HCT116 (cell line): ENCODE results near the gene PVR. TPM values are rescaled to one million over a fixed set of nuclear protein-coding genes. Genes with fewer than 3 reads are reported as not detected.

Experiments
- ATAC-seq: fragments of 200-7000 bp; cut with Tn5 transposase; 2 replicates; pipeline ENCODE4 v1.9.1; 2020; ENCODE audit warnings: mild to moderate bottlenecking, moderate library complexity
- BruUV-seq: library from RNA; stranded (reverse); fragments of 400-500 nt; replicated peaks from 2 replicates; lab custom pipeline; 2021; lab: Mats Ljungman, UMichigan
- CTCF ChIA-PET: fragments of 300-600 bp; sonication (Branson Sonifier 250); formaldehyde crosslinking; loops from one replicate; lab custom pipeline; 2021; ENCODE audit warnings: antibody characterized with exemption; lab: Charles Lee
- POLR2A ChIA-PET: fragments of 300-600, 350-600 bp; sonication (Branson Sonifier 250); formaldehyde crosslinking; loops from one replicate; lab custom pipeline; 2021; ENCODE audit warnings: antibody characterized with exemption; lab: Charles Lee
- RAD21 ChIA-PET, 2 experiments: fragments of 300-600 bp; sonication (Branson Sonifier 250); formaldehyde crosslinking; loops; one replicate each; lab custom pipeline; 2023; ENCODE audit warnings: low total read pairs in 2 of 2; ENCODE audit not compliant: uncharacterized antibody in 2 of 2, unreplicated experiment in 2 of 2, low non-redundant PET in 1 of 2; lab: Charles Lee
- DNase-seq: peaks from one replicate; pipeline ENCODE4 v3.0.0-alpha.2; 2010; ENCODE audit warnings: low read depth, low spot score
- H2AFZ ChIP-seq: fragments of 200-600 bp; shearing (Covaris generic), sonication (generic); 2 replicates; pipeline ENCODE4 v1.6.1; 2017; ENCODE audit warnings: low read depth, mixed run types, mixed read lengths, antibody characterized with exemption, low read length; ENCODE audit not compliant: poor library complexity, severe bottlenecking
- H3K27ac ChIP-seq: 2 replicates; pipeline ENCODE4 v1.5.1; 2012; ENCODE audit warnings: low read depth, low read length
- H3K27me3 ChIP-seq: fragments of 200-600 bp; sonication (generic); 2 replicates; pipeline ENCODE4 v1.6.1; 2016; ENCODE audit warnings: mixed run types, low read length, mixed read lengths; ENCODE audit not compliant: insufficient read depth
- H3K36me3 ChIP-seq, 2 experiments: fragments of 200-500 bp in 1 of 2; fragments of 200-600 bp in 1 of 2; sonication (Bioruptor generic) in 1 of 2; sonication (generic) in 1 of 2; 2 replicates each; pipeline versions ENCODE4 v1.5.1 to v1.6.1; 2014 to 2016; ENCODE audit warnings: low read length in 2 of 2, inconsistent platforms in 1 of 2, mixed read lengths in 1 of 2, mixed run types in 1 of 2; ENCODE audit not compliant: insufficient read depth in 2 of 2, control insufficient read depth in 1 of 2
- H3K4me1 ChIP-seq, 2 experiments: fragments of 200-600 bp in 1 of 2; sonication (generic) in 1 of 2; 2 replicates each; pipeline versions ENCODE4 v1.5.1 to v1.6.1; 2012 to 2017; ENCODE audit warnings: low read length in 2 of 2, inconsistent platforms in 1 of 2, mild to moderate bottlenecking in 1 of 2, mixed read lengths in 1 of 2, mixed run types in 1 of 2, moderate library complexity in 1 of 2; ENCODE audit not compliant: insufficient read depth in 2 of 2, control insufficient read depth in 1 of 2
- H3K4me2 ChIP-seq: fragments of 200-600 bp; sonication (generic); 2 replicates; pipeline ENCODE4 v1.6.1; 2017; ENCODE audit warnings: mixed run types, low read length, mixed read lengths
- H3K4me3 ChIP-seq, 2 experiments: fragments of 200-600 bp in 1 of 2; sonication (generic) in 1 of 2; replicated peaks in 1 of 2; 2 replicates each; pipeline ENCODE4 v1.5.1; 2011 to 2016; ENCODE audit warnings: low read length in 2 of 2, control low read depth in 1 of 2, low read depth in 1 of 2, mild to moderate bottlenecking in 1 of 2, mixed read lengths in 1 of 2, mixed run types in 1 of 2
- H3K79me2 ChIP-seq: fragments of 200-600 bp; sonication (generic); 2 replicates; pipeline ENCODE4 v1.6.1; 2017; ENCODE audit warnings: mild to moderate bottlenecking, mixed run types, low read length, moderate library complexity, mixed read lengths; ENCODE audit not compliant: insufficient read depth
- H3K9ac ChIP-seq: fragments of 200-600 bp; sonication (generic); 2 replicates; pipeline ENCODE4 v1.6.1; 2016; ENCODE audit warnings: low read length, mixed read lengths
- H3K9me2 ChIP-seq: fragments of 200-600 bp; sonication (generic), shearing (Covaris generic); 2 replicates; pipeline ENCODE4 v1.6.1; 2017; ENCODE audit warnings: mixed run types, mild to moderate bottlenecking, moderate library complexity; ENCODE audit not compliant: insufficient read depth
- H3K9me3 ChIP-seq, 2 experiments: fragments of 200-500 bp in 1 of 2; fragments of 200-600 bp in 1 of 2; sonication (Bioruptor generic) in 1 of 2; sonication (generic) in 1 of 2; 2 replicates each; pipeline ENCODE4 v1.6.1; 2014 to 2017; ENCODE audit warnings: low read length in 2 of 2, mixed read lengths in 2 of 2, inconsistent platforms in 1 of 2, low read depth in 1 of 2, mild to moderate bottlenecking in 1 of 2, mixed run types in 1 of 2, moderate library complexity in 1 of 2; ENCODE audit not compliant: control insufficient read depth in 1 of 2, insufficient read depth in 1 of 2
- H4K20me1 ChIP-seq: fragments of 200-600 bp; sonication (generic), shearing (Covaris generic); 2 replicates; pipeline ENCODE4 v1.6.1; 2017; ENCODE audit warnings: mixed run types, mild to moderate bottlenecking, moderate library complexity; ENCODE audit not compliant: insufficient read depth
- EGR1 ChIP-seq: IDR thresholded peaks from 2 replicates; pipeline ENCODE4 v1.6.1; 2012; ENCODE audit warnings: low read depth
- EZH2phosphoT487 ChIP-seq: fragments of 200-600 bp; IDR thresholded peaks from 2 replicates; pipeline ENCODE4 v1.6.1; 2018; ENCODE audit warnings: antibody characterized with exemption, borderline replicate concordance
- POLR2AphosphoS5 ChIP-seq: IDR thresholded peaks from 2 replicates; pipeline ENCODE4 v1.6.1; 2011; ENCODE audit warnings: mild to moderate bottlenecking, low read depth, low read length, moderate library complexity
- SIN3A ChIP-seq: IDR thresholded peaks from 2 replicates; pipeline ENCODE4 v1.6.1; 2012; ENCODE audit warnings: low read depth
- SRF ChIP-seq: IDR thresholded peaks from 2 replicates; pipeline ENCODE4 v1.6.1; 2012; ENCODE audit warnings: low read depth
- intact Hi-C: fragments of 100-400 bp; cut with micrococcal nuclease; formaldehyde crosslinking; loops from 2 replicates; pipeline ENCODE4 v1.10.0; 2022
- total RNA-seq: library from RNA; stranded (reverse); gene quantifications from one replicate; pipeline ENCODE4 v1.2.1, GENCODE V29; 2021; ENCODE audit not compliant: unreplicated experiment
- TF ChIP-seq, protein P1 (sequence below), 3 experiments: fragments of 200-600 bp in 1 of 3; sonication (generic) in 1 of 3; IDR thresholded peaks in 2 of 3; conservative IDR thresholded peaks in 1 of 3; 2 replicates each; pipeline ENCODE4 v1.5.1; 2012 to 2017; ENCODE audit warnings: low read depth in 2 of 3, low read length in 2 of 3, antibody characterized with exemption in 1 of 3, borderline replicate concordance in 1 of 3, control low read depth in 1 of 3, mild to moderate bottlenecking in 1 of 3, mixed read lengths in 1 of 3, mixed run types in 1 of 3, moderate library complexity in 1 of 3; ENCODE audit not compliant: insufficient read depth in 1 of 3

Gene PVR
- total RNA-seq, 1 experiment from 2014 or later: 62.0 TPM

DNA sequence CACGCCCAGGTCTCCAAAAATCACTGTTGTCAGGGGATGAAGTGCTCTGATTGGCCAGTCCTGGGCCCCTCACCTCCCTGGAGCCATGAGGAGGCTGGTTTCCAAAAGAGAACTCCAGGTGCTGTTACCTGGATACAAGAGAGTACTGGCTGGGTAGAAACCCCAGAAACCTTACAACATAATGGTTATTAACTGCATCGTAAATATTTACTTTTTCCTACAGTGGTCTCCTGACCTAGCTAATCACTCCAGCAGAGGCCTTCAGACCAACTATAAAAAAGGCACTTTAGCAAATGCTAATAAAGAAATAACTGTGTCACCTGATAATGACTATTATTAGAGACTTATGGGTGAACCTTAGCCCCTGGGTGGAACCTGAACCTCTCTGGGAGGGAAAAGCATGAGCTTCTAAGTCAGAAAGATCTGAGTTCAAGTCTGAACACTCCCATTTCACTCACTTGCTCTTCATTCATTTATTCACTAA, 31.9 kb upstream of the PVR start:
- Histone ChIP-seq H3K36me3 (no peaks in the 10 kb centered on the region), H3K9me3 (no peaks in the 10 kb centered on the region), H3K9me2 (no peaks in the 10 kb centered on the region), H4K20me1 (no peaks in the 10 kb centered on the region), H3K4me3 (no peak overlapping the region), H3K27ac (no peak overlapping the region), H3K79me2 (no peaks in the 10 kb centered on the region), H3K4me2 (no peak overlapping the region), H3K27me3 (no peaks in the 10 kb centered on the region), H3K4me1 (peaks cover 0 to 4% of the 10 kb centered on the region in 2 experiments; a peak in 1 of 4 replicates), H3K9ac (no peak overlapping the region), H2AFZ (no peak overlapping the region)
- ATAC-seq (no peak), DNase-seq (no peak)
- ChIA-PET RAD21 (no interaction called here), CTCF (no interaction called here), POLR2A (no interaction called here)
- BruUV-seq: no TSS peak
- intact Hi-C loops: no loop called here
- TF ChIP-seq, protein P1, sequence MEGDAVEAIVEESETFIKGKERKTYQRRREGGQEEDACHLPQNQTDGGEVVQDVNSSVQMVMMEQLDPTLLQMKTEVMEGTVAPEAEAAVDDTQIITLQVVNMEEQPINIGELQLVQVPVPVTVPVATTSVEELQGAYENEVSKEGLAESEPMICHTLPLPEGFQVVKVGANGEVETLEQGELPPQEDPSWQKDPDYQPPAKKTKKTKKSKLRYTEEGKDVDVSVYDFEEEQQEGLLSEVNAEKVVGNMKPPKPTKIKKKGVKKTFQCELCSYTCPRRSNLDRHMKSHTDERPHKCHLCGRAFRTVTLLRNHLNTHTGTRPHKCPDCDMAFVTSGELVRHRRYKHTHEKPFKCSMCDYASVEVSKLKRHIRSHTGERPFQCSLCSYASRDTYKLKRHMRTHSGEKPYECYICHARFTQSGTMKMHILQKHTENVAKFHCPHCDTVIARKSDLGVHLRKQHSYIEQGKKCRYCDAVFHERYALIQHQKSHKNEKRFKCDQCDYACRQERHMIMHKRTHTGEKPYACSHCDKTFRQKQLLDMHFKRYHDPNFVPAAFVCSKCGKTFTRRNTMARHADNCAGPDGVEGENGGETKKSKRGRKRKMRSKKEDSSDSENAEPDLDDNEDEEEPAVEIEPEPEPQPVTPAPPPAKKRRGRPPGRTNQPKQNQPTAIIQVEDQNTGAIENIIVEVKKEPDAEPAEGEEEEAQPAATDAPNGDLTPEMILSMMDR (IDR thresholded peaks at IDR 0.05 in 2 of 3, conservative IDR thresholded peaks at IDR 0.05 in 1 of 3; ENCODE audit: borderline replicate concordance in 1 of 3, insufficient read depth in 1 of 3, low read depth in 2 of 3, low read length in 2 of 3): no peak
- TF ChIP-seq SRF (no peak), SIN3A (no peak), EZH2phosphoT487 (no peak), EGR1 (no peak), POLR2AphosphoS5 (no peak)
